ENCODE data around the gene SLC4A11. TPM values are rescaled to one million over a fixed set of nuclear protein-coding genes. Genes with fewer than 3 reads are reported as not detected.

The SLC4A11 gene
- polyA plus RNA-seq, 1 donor from 2014 or later: 0.19 TPM

DNA sequence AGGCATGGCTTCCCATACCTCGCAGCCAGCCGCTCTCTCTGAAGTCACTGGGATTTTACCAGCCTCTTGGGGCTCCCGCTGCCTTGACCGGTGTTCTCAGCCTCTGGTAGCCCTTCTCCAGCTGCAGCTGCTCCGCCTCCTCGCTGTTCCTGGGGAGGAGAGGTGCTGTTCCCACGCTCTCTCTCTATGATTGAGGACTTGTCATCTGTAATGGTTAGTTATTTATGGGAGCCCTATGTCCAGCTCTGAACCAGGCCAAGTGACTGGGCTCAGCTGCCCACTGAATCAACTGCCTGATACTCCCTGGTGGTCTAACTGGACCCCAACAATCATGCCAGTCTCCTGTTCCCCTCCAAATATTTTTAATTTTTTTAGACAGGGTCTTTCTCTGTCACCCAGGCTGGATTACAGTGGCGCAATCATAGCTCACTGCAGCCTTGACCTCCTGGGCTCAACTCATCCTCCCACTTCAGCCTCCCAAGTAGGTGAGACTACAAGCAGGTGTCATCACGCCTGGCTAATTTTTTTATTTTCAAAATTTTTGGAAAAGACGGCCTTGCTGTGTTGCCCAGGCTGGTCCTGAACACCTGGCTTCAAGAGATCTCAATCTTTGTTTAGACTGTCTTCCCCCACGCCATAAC lies 4.8 kb upstream of the SLC4A11 start:
- H4K20me1 ChIP-seq (ENCODE audit: insufficient read depth): no peaks in the 10 kb centered on the region
- H3K79me2 ChIP-seq (replicated peaks; ENCODE audit: insufficient read depth, low read length): no peaks in the 10 kb centered on the region
- no peak overlapping the region for H3K9ac ChIP-seq (ENCODE audit: low read length)
- no peaks in the 10 kb centered on the region for H3K36me3 ChIP-seq (ENCODE audit: insufficient read depth, low read length)
- no peak overlapping the region for H3K4me3 ChIP-seq (ENCODE audit: low read length)
- H3K9me2 ChIP-seq (ENCODE audit: insufficient read depth, low read length): no peaks in the 10 kb centered on the region
- no peak for TF ChIP-seq TAF1 (IDR thresholded peaks at IDR 0.05; ENCODE audit: low read depth)
- no peak for TF ChIP-seq REST (IDR thresholded peaks at IDR 0.05; ENCODE audit: borderline replicate concordance)
- TF ChIP-seq RAD21 (conservative IDR thresholded peaks at IDR 0.05): no peak
- no peak for TF ChIP-seq POLR2AphosphoS5 (IDR thresholded peaks at IDR 0.05)
- TF ChIP-seq EZH2 (IDR thresholded peaks at IDR 0.05; ENCODE audit: borderline replicate concordance, insufficient read depth, low read length, poor library complexity, severe bottlenecking): no peak
- no peak for TF ChIP-seq SMC3 (conservative IDR thresholded peaks at IDR 0.05; ENCODE audit: poor library complexity)
- TF ChIP-seq, protein P1, sequence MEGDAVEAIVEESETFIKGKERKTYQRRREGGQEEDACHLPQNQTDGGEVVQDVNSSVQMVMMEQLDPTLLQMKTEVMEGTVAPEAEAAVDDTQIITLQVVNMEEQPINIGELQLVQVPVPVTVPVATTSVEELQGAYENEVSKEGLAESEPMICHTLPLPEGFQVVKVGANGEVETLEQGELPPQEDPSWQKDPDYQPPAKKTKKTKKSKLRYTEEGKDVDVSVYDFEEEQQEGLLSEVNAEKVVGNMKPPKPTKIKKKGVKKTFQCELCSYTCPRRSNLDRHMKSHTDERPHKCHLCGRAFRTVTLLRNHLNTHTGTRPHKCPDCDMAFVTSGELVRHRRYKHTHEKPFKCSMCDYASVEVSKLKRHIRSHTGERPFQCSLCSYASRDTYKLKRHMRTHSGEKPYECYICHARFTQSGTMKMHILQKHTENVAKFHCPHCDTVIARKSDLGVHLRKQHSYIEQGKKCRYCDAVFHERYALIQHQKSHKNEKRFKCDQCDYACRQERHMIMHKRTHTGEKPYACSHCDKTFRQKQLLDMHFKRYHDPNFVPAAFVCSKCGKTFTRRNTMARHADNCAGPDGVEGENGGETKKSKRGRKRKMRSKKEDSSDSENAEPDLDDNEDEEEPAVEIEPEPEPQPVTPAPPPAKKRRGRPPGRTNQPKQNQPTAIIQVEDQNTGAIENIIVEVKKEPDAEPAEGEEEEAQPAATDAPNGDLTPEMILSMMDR (IDR thresholded peaks at IDR 0.05; ENCODE audit: poor library complexity, severe bottlenecking): no peak
- TF ChIP-seq EP300 (conservative IDR thresholded peaks at IDR 0.05; ENCODE audit: poor library complexity, severe bottlenecking): no peak
- TF ChIP-seq MXI1 (conservative IDR thresholded peaks at IDR 0.05; ENCODE audit: poor library complexity, severe bottlenecking): no peak
- no peaks in the 10 kb centered on the region for H3F3A ChIP-seq (ENCODE audit: insufficient read depth, low read length, poor library complexity, severe bottlenecking)
- peaks cover 51% of the 10 kb centered on the region for H3K27me3 ChIP-seq (ENCODE audit: insufficient read depth, low read depth, low read length)
- H2AFZ ChIP-seq (ENCODE audit: low read depth, low read length): no peak overlapping the region
- no peak overlapping the region for H3K27ac ChIP-seq (ENCODE audit: low read length)
- H3K4me2 ChIP-seq (ENCODE audit: low read length): no peak overlapping the region
- no peaks in the 10 kb centered on the region for H3K9me3 ChIP-seq (ENCODE audit: low read length)

DNA sequence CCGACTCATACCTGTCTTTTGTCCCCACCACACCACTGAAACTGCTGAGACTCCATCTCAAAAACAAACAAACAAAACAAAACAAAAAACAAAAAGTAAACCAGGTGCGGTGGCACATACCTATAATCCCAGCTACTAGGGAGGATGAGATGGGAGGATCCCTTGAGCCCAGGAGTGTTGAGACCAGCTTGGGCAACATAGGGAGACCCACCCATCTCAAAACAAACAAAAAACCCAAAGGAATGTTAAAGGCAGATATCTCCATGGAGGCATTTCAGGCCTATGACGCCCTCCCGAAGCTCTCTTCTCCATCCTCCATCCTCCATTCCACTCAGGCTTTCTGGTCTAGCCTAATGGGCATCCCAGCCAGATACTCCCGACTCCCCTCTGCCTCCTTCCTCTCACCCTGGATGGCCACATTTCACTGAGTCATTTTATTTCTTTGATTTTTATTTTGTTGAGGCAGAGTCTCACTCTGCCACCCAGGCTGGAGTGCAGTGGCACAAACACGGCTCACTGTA lies 3.2 kb upstream of the SLC4A11 start:
- Histone ChIP-seq H4K20me1 (ENCODE audit: insufficient read depth) (no peaks in the 10 kb centered on the region), H3K27me3 (ENCODE audit: insufficient read depth, low read depth, low read length) (peaks cover 52% of the 10 kb centered on the region), H3K4me2 (ENCODE audit: low read length) (no peak overlapping the region), H2AFZ (ENCODE audit: low read depth, low read length) (no peak overlapping the region), H3K27ac (ENCODE audit: low read length) (no peak overlapping the region), H3K9me3 (ENCODE audit: low read length) (peaks cover 7% of the 10 kb centered on the region), H3K4me3 (ENCODE audit: low read length) (no peak overlapping the region), H3K9ac (ENCODE audit: low read length) (no peak overlapping the region), H3F3A (ENCODE audit: insufficient read depth, low read length, poor library complexity, severe bottlenecking) (no peaks in the 10 kb centered on the region), H3K9me2 (ENCODE audit: insufficient read depth, low read length) (no peaks in the 10 kb centered on the region), H3K36me3 (ENCODE audit: insufficient read depth, low read length) (no peaks in the 10 kb centered on the region), H3K79me2 (replicated peaks; ENCODE audit: insufficient read depth, low read length) (no peaks in the 10 kb centered on the region)
- TF ChIP-seq SMC3 (conservative IDR thresholded peaks at IDR 0.05; ENCODE audit: poor library complexity) (no peak), MXI1 (conservative IDR thresholded peaks at IDR 0.05; ENCODE audit: poor library complexity, severe bottlenecking) (no peak), RAD21 (conservative IDR thresholded peaks at IDR 0.05) (no peak), POLR2AphosphoS5 (IDR thresholded peaks at IDR 0.05) (no peak), EZH2 (IDR thresholded peaks at IDR 0.05; ENCODE audit: borderline replicate concordance, insufficient read depth, low read length, poor library complexity, severe bottlenecking) (no peak), EP300 (conservative IDR thresholded peaks at IDR 0.05; ENCODE audit: poor library complexity, severe bottlenecking) (no peak)
